ENCODE measurements around the gene NKD2.

GRCh38 chr5:1014346-1014745 is 5.7 kb downstream of the NKD2 start:
- TF ChIP-seq, protein P1, sequence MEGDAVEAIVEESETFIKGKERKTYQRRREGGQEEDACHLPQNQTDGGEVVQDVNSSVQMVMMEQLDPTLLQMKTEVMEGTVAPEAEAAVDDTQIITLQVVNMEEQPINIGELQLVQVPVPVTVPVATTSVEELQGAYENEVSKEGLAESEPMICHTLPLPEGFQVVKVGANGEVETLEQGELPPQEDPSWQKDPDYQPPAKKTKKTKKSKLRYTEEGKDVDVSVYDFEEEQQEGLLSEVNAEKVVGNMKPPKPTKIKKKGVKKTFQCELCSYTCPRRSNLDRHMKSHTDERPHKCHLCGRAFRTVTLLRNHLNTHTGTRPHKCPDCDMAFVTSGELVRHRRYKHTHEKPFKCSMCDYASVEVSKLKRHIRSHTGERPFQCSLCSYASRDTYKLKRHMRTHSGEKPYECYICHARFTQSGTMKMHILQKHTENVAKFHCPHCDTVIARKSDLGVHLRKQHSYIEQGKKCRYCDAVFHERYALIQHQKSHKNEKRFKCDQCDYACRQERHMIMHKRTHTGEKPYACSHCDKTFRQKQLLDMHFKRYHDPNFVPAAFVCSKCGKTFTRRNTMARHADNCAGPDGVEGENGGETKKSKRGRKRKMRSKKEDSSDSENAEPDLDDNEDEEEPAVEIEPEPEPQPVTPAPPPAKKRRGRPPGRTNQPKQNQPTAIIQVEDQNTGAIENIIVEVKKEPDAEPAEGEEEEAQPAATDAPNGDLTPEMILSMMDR (IDR thresholded peaks at IDR 0.05; ENCODE audit: insufficient read depth, low read depth, low read length): no peak
- no peak for TF ChIP-seq EZH2 (IDR thresholded peaks at IDR 0.05; ENCODE audit: insufficient read depth, low read length)

All from astrocyte (in vitro differentiated cells and primary cell).